HG02970 (cell line): ENCODE data around the gene OR8S1.
"Not testable (repeated sequence)": the region's sequence is repeated elsewhere in the genome, so short reads cannot be mapped to it uniquely, and the experiment has no call there.

Experiments used
- ATAC-seq: cut with Tn5 transposase; IDR thresholded peaks from one replicate; pipeline ENCODE4 v1.9.1; 2021; ENCODE audit warnings: mild to moderate bottlenecking, moderate library complexity, moderate number of reproducible peaks; ENCODE audit not compliant: unreplicated experiment, low FRiP score

The OR8S1 gene

DNA sequence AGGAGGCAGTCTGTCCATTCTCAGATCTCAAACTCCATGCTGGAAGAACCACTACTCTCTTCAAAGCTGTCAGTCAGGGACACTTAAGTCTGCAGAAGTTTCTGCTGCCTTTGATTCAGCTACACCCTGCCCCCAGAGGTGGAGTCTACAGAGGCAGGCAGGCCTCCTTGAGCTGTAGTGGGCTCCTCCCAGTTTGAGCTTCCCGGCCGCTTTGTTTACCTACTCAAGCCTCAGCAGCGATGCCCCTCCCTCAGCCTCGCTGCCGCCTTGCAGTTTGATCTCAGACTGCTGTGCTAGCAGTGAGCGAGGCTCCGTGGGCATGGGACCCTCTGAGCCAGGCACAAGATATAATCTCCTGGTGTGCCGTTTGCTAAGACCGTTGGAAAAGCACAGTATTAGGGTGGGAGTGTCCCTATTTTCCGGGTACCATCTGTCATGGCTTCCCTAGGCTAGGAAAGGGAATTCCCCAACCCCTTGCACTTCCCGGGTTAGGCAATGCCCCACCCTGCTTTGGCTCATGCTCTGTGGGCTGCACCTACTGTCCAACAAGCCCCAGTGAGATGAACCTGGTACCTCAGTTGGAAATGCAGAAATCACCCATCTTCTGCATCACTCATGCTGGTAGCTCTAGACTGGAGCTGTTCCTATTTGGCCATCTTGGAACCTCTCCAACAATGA, 28.4 kb downstream of the OR8S1 start:
- not testable (repeated sequence) for ATAC-seq

DNA sequence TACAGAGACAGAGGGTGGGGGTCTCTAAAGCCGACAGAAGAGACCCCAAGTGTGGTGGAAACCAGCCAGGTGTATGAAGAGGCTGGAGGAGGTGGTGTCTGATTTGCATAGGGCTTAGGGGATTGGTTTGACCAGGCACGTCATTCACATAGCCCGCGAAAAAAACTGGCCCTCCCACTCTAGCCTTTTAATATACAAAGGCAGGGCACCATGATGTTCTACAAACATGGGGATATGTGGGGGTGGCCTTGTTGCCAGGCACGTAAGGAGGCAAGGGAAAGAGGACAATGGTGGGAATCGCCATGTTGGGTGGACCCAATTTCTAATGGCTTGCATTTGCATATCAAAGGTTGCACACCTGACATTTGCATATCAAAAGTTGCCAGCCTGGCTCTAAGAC, 31.2 kb downstream of the OR8S1 start:
- no peak for ATAC-seq

DNA sequence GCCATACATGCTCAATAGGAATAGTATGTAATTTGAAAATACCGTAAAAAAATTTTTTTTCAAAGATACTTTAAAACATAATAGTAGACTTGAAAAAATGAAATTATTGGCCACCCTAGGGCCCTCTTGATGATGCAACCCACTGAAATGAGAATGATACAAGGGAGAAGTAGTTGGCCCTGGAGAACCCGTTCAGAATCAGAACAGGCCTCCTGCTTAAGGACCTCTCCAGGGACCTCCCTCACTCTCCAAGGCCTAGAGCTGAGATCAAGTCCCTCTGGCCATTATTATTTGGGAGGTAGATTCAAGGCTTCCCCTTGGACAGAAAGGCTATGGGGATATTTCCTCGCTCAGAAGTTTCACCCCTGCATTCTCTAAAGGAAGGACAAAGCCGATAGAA, 32.5 kb downstream of the OR8S1 start:
- ATAC-seq = no peak

DNA sequence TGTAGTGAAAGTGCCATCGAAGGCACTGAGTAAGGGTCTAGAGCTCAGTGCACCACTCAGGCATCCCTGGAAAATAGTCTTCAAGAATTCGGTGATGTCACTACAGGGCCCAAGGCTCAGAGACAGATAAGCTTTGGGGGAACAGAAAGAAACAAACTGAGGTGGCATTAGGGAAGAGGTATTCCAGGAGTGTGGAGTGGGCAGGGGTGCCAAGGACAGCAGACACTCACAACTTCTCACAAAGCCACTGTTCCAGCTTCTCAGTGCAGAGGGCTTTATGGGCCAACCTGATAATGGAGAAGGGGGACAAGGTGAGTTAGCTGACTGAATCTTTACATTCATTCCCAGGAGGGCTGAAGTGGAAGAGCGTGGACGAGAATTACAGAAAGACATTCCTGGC, 42.3 kb downstream of the OR8S1 start:
- no peak for ATAC-seq

DNA sequence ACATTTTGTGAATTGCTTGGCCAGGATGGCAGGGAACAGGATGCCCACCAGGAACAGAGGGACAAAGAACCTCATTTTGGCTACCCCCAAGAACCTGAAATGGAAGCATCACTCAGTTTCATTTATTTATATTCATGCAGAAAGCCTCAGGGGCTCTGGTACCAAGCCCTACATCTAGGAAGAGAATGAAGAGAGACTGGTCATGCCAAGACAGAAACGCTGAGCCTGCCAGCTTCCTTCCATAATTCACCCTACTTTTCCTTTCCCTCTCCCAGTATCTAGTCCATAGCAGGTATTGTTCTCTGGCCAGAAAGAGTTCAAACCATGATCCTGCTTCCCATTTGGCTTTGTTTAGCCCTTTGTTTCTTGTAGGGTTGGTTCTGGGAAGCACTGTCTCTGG, 44.5 kb downstream of the OR8S1 start, which contains the start of gene LALBA:
Gene LALBA, minus strand, starts transcription at position 101 of the 400 bp plus-strand sequence. Its CDS starts 26 bp downstream, at position 75.
- ATAC-seq = no peak

DNA sequence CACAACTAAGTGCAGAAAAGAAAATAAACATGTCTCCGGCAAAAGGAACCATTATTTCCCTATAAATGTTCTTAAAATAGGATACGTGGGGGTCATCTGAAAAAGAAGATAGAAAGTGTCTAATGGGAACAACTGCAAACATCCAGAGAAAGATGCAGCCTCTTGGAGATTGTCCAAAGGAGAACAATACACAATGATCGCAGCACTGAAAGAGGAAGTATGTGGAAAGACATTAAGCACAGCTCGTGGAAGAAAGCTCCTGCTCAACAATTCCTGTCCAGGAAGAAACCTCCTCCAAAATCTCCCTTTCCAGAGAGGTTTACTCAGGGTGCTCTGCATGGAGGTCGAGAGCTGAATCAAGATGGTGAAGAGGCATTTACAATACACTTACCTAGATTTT, 46.9 kb downstream of the OR8S1 start:
- ATAC-seq = no peak
